Effector memory CD8-positive, alpha-beta T cell (primary cell): Measurements from ENCODE around the gene COQ10A.
"Not testable (repeated sequence)": the region's sequence is repeated elsewhere in the genome, so short reads cannot be mapped to it uniquely, and the experiment has no call there.

Experiments used
- ATAC-seq: fragments of 150-1000 bp; cut with Tn5 transposase; replicated peaks from 2 replicates; pipeline ENCODE4 v1.10.0; 2021; ENCODE audit warnings: mild to moderate bottlenecking, moderate library complexity
- DNase-seq, 3 experiments: peaks; one replicate each; pipeline ENCODE4 v3.0.0; 2021
- H3K27ac Mint-ChIP-seq, 2 donors: one replicate each; pipeline ENCODE4 v1.8.0; 2022; ENCODE audit warnings: mild to moderate bottlenecking in 2 of 2, mixed read lengths in 2 of 2, moderate library complexity in 2 of 2
- H3K27me3 Mint-ChIP-seq, 2 donors: one replicate each; pipeline ENCODE4 v1.8.0; 2022; ENCODE audit warnings: mixed read lengths in 2 of 2
- H3K36me3 Mint-ChIP-seq: one replicate; pipeline ENCODE4 v1.8.0; 2022; ENCODE audit warnings: mild to moderate bottlenecking, moderate library complexity, mixed read lengths; ENCODE audit not compliant: insufficient read depth
- H3K4me1 Mint-ChIP-seq, 2 donors: one replicate each; pipeline ENCODE4 v1.8.0; 2022; ENCODE audit warnings: low read depth in 2 of 2, mixed read lengths in 2 of 2
- H3K4me3 Mint-ChIP-seq, 2 donors: one replicate each; pipeline ENCODE4 v1.8.0; 2022; ENCODE audit warnings: mild to moderate bottlenecking in 2 of 2, mixed read lengths in 2 of 2, moderate library complexity in 2 of 2
- H3K9me3 Mint-ChIP-seq, 2 donors: one replicate each; pipeline ENCODE4 v1.8.0; 2022; ENCODE audit warnings: mixed read lengths in 2 of 2

COQ10A gene

GRCh38 chr12:56267443-56268071, 815 bp downstream of the COQ10A start:
- no peaks in the 10 kb centered on the region for H3K9me3 Mint-ChIP-seq
- H3K27ac Mint-ChIP-seq: peak overlapping the region; percentile 93 to 96
- ATAC-seq: no peak
- peak overlapping the region; percentile 86 to 90 for H3K4me3 Mint-ChIP-seq
- peaks cover 15 to 16% of the 10 kb centered on the region in 2 donors for H3K4me1 Mint-ChIP-seq
- H3K36me3 Mint-ChIP-seq: peaks cover 40% of the 10 kb centered on the region
- H3K27me3 Mint-ChIP-seq: no peaks in the 10 kb centered on the region
- DNase-seq: no peak

DNA sequence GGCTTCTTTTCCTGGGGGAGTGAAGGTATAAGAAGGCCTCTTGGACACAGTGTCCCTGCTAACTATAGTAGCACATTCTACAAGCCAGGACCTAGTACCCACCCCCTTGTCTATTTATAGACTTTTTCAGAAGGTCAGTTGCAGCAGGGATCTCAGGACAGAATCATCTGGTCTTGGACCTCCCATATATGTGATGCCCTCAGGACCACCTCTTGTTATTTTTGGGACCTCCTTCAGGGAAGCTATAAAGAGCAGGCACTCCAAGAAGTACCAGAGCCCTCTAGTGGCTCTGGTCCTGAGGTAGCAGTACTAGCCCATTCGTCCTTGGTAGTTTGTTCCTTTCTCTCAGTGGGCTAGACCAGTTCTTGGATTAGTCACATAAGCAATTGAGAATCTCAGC, 4.3 kb downstream of the COQ10A start:
- no peaks in the 10 kb centered on the region for H3K27me3 Mint-ChIP-seq
- H3K36me3 Mint-ChIP-seq: peaks cover 75% of the 10 kb centered on the region
- H3K4me1 Mint-ChIP-seq: peaks cover 15 to 16% of the 10 kb centered on the region in 2 donors
- ATAC-seq (no peak), DNase-seq (no peak)
- H3K9me3 Mint-ChIP-seq: no peaks in the 10 kb centered on the region
- peak overlapping the region in 1 of 2 donors; percentile 65 for H3K27ac Mint-ChIP-seq
- H3K4me3 Mint-ChIP-seq: no peak overlapping the region

- H3K4me3 Mint-ChIP-seq, H3K4me1 Mint-ChIP-seq, DNase-seq, H3K9me3 Mint-ChIP-seq, ATAC-seq, H3K27me3 Mint-ChIP-seq: not testable (repeated sequence)
- peaks cover 80% of the 10 kb centered on the region for H3K36me3 Mint-ChIP-seq
- H3K27ac Mint-ChIP-seq: peak overlapping the region in 1 of 2 donors; percentile 65
Observed at GRCh38 chr12:56272468-56272867, 5.7 kb downstream of the COQ10A start.

- Mint-ChIP-seq H3K27me3 (no peaks in the 10 kb centered on the region), H3K9me3 (no peaks in the 10 kb centered on the region), H3K4me1 (no peaks in the 10 kb centered on the region), H3K27ac (no peak overlapping the region), H3K4me3 (no peak overlapping the region), H3K36me3 (peaks cover 84% of the 10 kb centered on the region)
- no peak for ATAC-seq
- DNase-seq: no peak
Observed at GRCh38 chr12:56274299-56274698, 7.6 kb downstream of the COQ10A start.

GRCh38 chr12:56278905-56279304, 12.2 kb downstream of the COQ10A start:
- no peak overlapping the region for H3K27ac Mint-ChIP-seq
- no peaks in the 10 kb centered on the region for H3K4me1 Mint-ChIP-seq
- H3K4me3 Mint-ChIP-seq: no peak overlapping the region
- DNase-seq: no peak
- H3K9me3 Mint-ChIP-seq: no peaks in the 10 kb centered on the region
- no peak for ATAC-seq
- peaks cover 90% of the 10 kb centered on the region for H3K36me3 Mint-ChIP-seq
- no peaks in the 10 kb centered on the region for H3K27me3 Mint-ChIP-seq

DNA sequence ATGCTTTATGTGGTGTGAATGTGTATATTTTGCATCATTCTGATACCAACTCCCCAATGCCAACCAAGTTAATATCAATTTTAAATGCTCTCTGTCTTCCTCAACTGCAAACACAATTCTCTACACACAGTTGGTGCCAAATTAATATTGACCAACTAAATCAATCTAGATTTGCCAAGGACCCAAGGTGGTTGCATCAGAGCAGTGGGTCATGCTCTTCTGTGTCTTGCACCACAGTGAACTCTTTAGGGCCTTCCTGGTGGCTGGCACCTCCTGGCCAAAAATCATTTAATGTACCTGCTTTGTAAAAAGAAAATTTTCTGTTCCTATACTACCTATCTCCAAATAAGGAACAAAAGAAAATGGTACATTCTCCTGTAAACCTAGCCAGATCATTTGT, 14.1 kb downstream of the COQ10A start:
- no peak for DNase-seq
- ATAC-seq: no peak
- no peaks in the 10 kb centered on the region for H3K9me3 Mint-ChIP-seq
- H3K36me3 Mint-ChIP-seq: peaks cover 90% of the 10 kb centered on the region
- H3K4me3 Mint-ChIP-seq: no peak overlapping the region
- peak overlapping the region; percentile 19 to 50 for H3K27ac Mint-ChIP-seq
- H3K27me3 Mint-ChIP-seq: no peaks in the 10 kb centered on the region
- peaks cover 0 to 1% of the 10 kb centered on the region in 2 donors for H3K4me1 Mint-ChIP-seq

DNA sequence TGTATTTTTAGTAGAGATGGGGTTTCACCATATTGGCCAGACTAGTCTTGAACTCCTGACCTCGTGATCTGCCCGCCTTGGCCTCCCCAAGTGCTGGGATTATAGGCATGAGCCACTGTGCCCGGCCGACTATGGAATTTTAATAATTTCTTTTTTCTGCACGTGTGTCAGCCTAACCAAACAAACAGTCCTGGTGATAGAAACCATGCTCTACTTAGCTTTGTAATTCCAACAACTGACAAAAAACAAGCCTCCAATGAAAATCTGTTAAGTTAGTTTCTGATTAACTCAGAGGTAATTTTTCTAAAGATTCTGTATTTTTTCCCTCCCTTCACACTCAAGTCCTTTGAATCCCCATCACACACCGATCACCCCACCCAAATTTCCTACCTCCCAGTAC, 15.3 kb downstream of the COQ10A start:
- ATAC-seq: no peak
- Mint-ChIP-seq H3K9me3 (no peaks in the 10 kb centered on the region), H3K4me3 (no peak overlapping the region), H3K27ac (peak overlapping the region in 1 of 2 donors; percentile 50), H3K36me3 (peaks cover 84% of the 10 kb centered on the region), H3K27me3 (no peaks in the 10 kb centered on the region), H3K4me1 (peaks cover 0 to 8% of the 10 kb centered on the region in 2 donors)
- no peak for DNase-seq

DNA sequence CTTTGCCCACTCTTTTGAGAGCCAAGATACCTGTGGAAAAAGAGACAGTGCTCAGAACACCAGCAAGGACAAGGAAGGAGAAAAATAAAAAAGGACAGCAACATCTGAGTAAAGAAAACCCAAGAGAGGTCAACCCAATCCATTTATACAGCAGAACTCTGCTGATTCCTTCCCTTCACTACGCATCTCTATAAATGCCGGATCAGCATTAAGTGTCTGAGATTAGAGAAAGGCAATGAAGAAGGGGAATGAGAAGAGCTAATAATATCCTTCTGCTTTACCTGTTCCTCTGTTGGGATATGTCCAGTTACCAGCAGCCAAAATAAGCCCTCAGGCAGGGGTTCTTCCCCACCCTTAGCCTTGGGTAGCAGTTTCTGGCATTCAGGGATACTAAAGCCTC, 15.8 kb downstream of the COQ10A start:
- H3K27ac Mint-ChIP-seq: peak overlapping the region; percentile 50 to 82
- ATAC-seq (no peak), DNase-seq (no peak)
- H3K9me3 Mint-ChIP-seq: no peaks in the 10 kb centered on the region
- H3K4me1 Mint-ChIP-seq: peaks cover 0 to 8% of the 10 kb centered on the region in 2 donors
- no peak overlapping the region for H3K4me3 Mint-ChIP-seq
- H3K27me3 Mint-ChIP-seq: no peaks in the 10 kb centered on the region
- peaks cover 83% of the 10 kb centered on the region for H3K36me3 Mint-ChIP-seq

DNA sequence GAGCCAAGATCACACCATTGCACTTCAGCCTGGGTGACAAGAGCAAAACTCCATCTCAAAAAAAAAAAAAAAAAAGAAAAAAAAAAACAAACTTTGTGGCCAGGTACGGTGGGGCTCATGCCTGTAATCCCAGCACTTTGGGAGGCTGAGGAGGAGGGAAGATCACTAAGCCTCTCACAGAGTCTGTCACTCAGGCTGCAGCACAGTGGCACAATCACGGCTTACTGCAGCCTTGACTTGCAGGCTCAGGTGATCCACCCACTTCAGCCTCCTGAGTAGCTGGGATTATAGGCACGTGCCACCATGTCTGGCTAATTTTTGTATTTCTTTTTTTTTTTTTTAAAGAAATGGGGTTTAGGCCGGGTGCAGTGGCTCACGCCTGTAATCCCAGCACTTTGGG, 17.5 kb downstream of the COQ10A start:
- Mint-ChIP-seq H3K27ac (peak overlapping the region in 1 of 2 donors; percentile 82), H3K36me3 (peaks cover 80% of the 10 kb centered on the region)
- DNase-seq, ATAC-seq, H3K27me3 Mint-ChIP-seq, H3K4me3 Mint-ChIP-seq, H3K9me3 Mint-ChIP-seq, H3K4me1 Mint-ChIP-seq: not testable (repeated sequence)

- Mint-ChIP-seq H3K27me3 (no peaks in the 10 kb centered on the region), H3K36me3 (peaks cover 81% of the 10 kb centered on the region), H3K4me1 (peaks cover 5 to 10% of the 10 kb centered on the region in 2 donors), H3K4me3 (no peak overlapping the region), H3K9me3 (no peaks in the 10 kb centered on the region), H3K27ac (peak overlapping the region in 1 of 2 donors; percentile 79)
- ATAC-seq (no peak), DNase-seq (no peak)
Observed at GRCh38 chr12:56286044-56286830, 19.5 kb downstream of the COQ10A start.

- no peaks in the 10 kb centered on the region for H3K9me3 Mint-ChIP-seq
Observed at GRCh38 chr12:56288705-56289387, 22.1 kb downstream of the COQ10A start.

GRCh38 chr12:56293795-56294194, 27.1 kb downstream of the COQ10A start:
- H3K9me3 Mint-ChIP-seq: no peaks in the 10 kb centered on the region
- no peak for DNase-seq
- H3K27ac Mint-ChIP-seq: peak overlapping the region; percentile 15 to 25
- H3K27me3 Mint-ChIP-seq: no peaks in the 10 kb centered on the region
- no peak overlapping the region for H3K4me3 Mint-ChIP-seq
- H3K36me3 Mint-ChIP-seq: peaks cover 60% of the 10 kb centered on the region
- H3K4me1 Mint-ChIP-seq: peaks cover 31 to 34% of the 10 kb centered on the region in 2 donors
- no peak for ATAC-seq

More at GRCh38 chr12:56288705-56289387, 22.1 kb downstream of the COQ10A start:
- H3K4me1 Mint-ChIP-seq: peaks cover 11 to 19% of the 10 kb centered on the region in 2 donors
- no peaks in the 10 kb centered on the region for H3K27me3 Mint-ChIP-seq
- ATAC-seq (no peak), DNase-seq (no peak)
- no peak overlapping the region for H3K4me3 Mint-ChIP-seq
- H3K27ac Mint-ChIP-seq: no peak overlapping the region
- peaks cover 77% of the 10 kb centered on the region for H3K36me3 Mint-ChIP-seq

DNA sequence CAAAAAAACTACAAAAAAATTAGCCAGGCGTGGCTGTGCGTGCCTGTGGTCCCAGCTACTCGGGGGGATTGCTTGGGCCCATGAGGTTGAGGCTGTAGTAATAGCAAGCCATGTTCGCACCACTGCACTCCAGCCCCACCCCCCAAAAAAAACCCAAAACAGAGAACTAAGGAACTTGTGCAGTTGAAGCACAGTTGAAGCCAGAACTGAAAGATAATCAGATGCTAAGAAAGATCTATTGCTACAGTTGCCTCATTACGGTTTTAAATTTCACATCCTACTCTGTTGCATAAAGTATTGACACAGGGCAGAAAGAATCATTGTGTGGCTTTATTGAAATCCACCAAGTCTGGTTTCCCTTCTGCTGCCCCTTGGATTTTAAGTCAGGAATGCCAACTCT, 29.6 kb downstream of the COQ10A start:
- Mint-ChIP-seq H3K27ac (no peak overlapping the region), H3K4me3 (peak overlapping the region in 1 of 2 donors; percentile 8), H3K36me3 (peaks cover 56% of the 10 kb centered on the region), H3K4me1 (peaks cover 35 to 54% of the 10 kb centered on the region in 2 donors), H3K27me3 (no peaks in the 10 kb centered on the region), H3K9me3 (no peaks in the 10 kb centered on the region)
- no peak for DNase-seq
- no peak for ATAC-seq
